ENCODE results near the gene CYP26B1. TPM values are rescaled to one million over a fixed set of nuclear protein-coding genes. Genes with fewer than 3 reads are reported as not detected.

Gene CYP26B1
- total RNA-seq, 1 experiment from 2014 or later: 3.9 TPM

- Histone ChIP-seq H3F3A (ENCODE audit: low read length, unreplicated experiment) (no peaks in the 10 kb centered on the region), H3K9me3 (ENCODE audit: low read length) (no peaks in the 10 kb centered on the region), H3K9me2 (replicated peaks; ENCODE audit: low read length) (no peaks in the 10 kb centered on the region), H3K27me3 (ENCODE audit: low read length) (peaks cover 29% of the 10 kb centered on the region), H3K27ac (ENCODE audit: low read length) (no peak overlapping the region), H3K79me2 (ENCODE audit: low read length) (no peaks in the 10 kb centered on the region), H3K36me3 (ENCODE audit: low read depth, low read length) (no peaks in the 10 kb centered on the region), H3K9ac (ENCODE audit: low read length) (no peak overlapping the region), H2AFZ (ENCODE audit: low read length) (peak overlapping the region; percentile 75), H3K4me1 (ENCODE audit: insufficient read depth, low read length) (peaks cover 24% of the 10 kb centered on the region), H3K4me3 (ENCODE audit: low read length) (peak overlapping the region; percentile 74), H4K20me1 (ENCODE audit: low read length) (no peaks in the 10 kb centered on the region), H3K4me2 (ENCODE audit: low read length) (peak overlapping the region; percentile 83)
- ATAC-seq (peak; percentile 13), DNase-seq (no peak)
- ChIA-PET POLR2A (ENCODE audit: unreplicated experiment) (no interaction called here), CTCF (interaction anchor here (0.6 to 1.7 kb wide), 12 partner anchors 15 to 603 kb away, joined by 3 to 47 read pairs (median 4); no protein-coding TSS in a partner anchor)
- TF ChIP-seq EZH2phosphoT487 (IDR thresholded peaks at IDR 0.05; ENCODE audit: borderline replicate concordance, low read length): peak; percentile 71; the same call in 1 of the 2 replicates
- no peak for TF ChIP-seq CTCF (conservative IDR thresholded peaks at IDR 0.05; ENCODE audit: low read depth, low read length)
- intact Hi-C loops (cut with micrococcal nuclease): loop anchor here (1.0 to 5.0 kb wide), 8 partner anchors 215 to 604 kb away; no protein-coding TSS in a partner anchor
- BruUV-seq (replicated peaks): no TSS peak
Measured at GRCh38 chr2:72149556-72150156, 2.0 kb upstream of the CYP26B1 start.

GRCh38 chr2:72148837-72149555 lies 1.3 kb upstream of the CYP26B1 start:
- intact Hi-C loops (cut with micrococcal nuclease): no loop called here
- Histone ChIP-seq H4K20me1 (ENCODE audit: low read length) (no peaks in the 10 kb centered on the region), H3K9me2 (replicated peaks; ENCODE audit: low read length) (no peaks in the 10 kb centered on the region), H3K4me1 (ENCODE audit: insufficient read depth, low read length) (peaks cover 24% of the 10 kb centered on the region), H3K79me2 (ENCODE audit: low read length) (no peaks in the 10 kb centered on the region), H3K4me2 (ENCODE audit: low read length) (peak overlapping the region; percentile 83), H3K9me3 (ENCODE audit: low read length) (no peaks in the 10 kb centered on the region), H3K27me3 (ENCODE audit: low read length) (peaks cover 29% of the 10 kb centered on the region), H2AFZ (ENCODE audit: low read length) (peak overlapping the region; percentile 75), H3F3A (ENCODE audit: low read length, unreplicated experiment) (no peaks in the 10 kb centered on the region), H3K9ac (ENCODE audit: low read length) (no peak overlapping the region), H3K4me3 (ENCODE audit: low read length) (peak overlapping the region; percentile 74), H3K36me3 (ENCODE audit: low read depth, low read length) (no peaks in the 10 kb centered on the region), H3K27ac (ENCODE audit: low read length) (no peak overlapping the region)
- CTCF ChIA-PET: interaction anchor here (0.7 kb wide), 1 partner anchor 225 kb away, joined by 3 read pairs; no protein-coding TSS in a partner anchor
- POLR2A ChIA-PET (ENCODE audit: unreplicated experiment): interaction anchor here (0.6 kb wide), 1 partner anchor 34 kb away, joined by 8 read pairs; no protein-coding TSS in a partner anchor
- BruUV-seq (replicated peaks): no TSS peak
- TF ChIP-seq CTCF (conservative IDR thresholded peaks at IDR 0.05; ENCODE audit: low read depth, low read length) (no peak), EZH2phosphoT487 (IDR thresholded peaks at IDR 0.05; ENCODE audit: borderline replicate concordance, low read length) (no peak), EZH2 (IDR thresholded peaks at IDR 0.05; ENCODE audit: low read length, unreplicated experiment) (no peak)
- peak; percentile 40 for DNase-seq
- peak; percentile 9 for ATAC-seq

Data from PC-3 (cell line).